ENCODE results near the gene CAPN10.

DNA sequence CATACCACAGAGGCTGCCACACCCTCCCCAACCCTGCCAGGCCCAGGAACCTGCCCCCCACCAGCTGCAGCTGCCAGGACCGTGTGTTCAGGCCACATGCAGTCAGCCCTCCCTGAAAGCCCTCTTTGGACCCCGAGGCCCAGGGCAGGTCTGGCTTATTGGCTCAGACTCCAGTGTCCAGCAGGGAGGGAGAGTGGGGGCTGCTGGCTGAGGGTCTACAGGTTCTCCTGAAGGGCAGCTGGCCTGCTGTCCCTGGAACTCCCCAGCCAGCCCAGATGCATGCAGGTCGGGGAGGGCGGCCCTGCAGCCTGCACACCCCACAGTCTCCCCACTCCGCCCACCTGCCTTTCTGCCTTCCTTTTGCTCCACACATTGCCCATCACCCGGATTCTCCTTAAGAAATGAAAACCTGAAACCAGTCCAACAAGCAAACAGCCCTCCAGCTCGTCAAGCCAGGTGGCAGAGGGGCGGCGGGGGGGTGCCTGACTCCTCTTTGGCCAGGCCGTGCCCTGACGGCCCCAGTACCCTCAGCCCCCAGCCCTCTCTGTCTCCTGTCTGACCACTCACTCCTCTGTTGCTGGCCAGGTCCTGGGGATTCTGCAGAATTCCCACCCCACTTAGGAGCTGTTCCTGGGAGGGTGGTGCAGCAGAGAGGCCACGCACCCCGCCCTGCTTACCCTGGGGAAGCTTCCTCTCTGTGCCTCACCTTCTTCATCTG lies 56.7 kb downstream of the CAPN10 start:
- TF ChIP-seq, protein P1, sequence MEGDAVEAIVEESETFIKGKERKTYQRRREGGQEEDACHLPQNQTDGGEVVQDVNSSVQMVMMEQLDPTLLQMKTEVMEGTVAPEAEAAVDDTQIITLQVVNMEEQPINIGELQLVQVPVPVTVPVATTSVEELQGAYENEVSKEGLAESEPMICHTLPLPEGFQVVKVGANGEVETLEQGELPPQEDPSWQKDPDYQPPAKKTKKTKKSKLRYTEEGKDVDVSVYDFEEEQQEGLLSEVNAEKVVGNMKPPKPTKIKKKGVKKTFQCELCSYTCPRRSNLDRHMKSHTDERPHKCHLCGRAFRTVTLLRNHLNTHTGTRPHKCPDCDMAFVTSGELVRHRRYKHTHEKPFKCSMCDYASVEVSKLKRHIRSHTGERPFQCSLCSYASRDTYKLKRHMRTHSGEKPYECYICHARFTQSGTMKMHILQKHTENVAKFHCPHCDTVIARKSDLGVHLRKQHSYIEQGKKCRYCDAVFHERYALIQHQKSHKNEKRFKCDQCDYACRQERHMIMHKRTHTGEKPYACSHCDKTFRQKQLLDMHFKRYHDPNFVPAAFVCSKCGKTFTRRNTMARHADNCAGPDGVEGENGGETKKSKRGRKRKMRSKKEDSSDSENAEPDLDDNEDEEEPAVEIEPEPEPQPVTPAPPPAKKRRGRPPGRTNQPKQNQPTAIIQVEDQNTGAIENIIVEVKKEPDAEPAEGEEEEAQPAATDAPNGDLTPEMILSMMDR (conservative IDR thresholded peaks at IDR 0.05) = no peak
- TF ChIP-seq ZFX (IDR thresholded peaks at IDR 0.05) = no peak

Data from C4-2B (cell line).